ENCODE results near the gene PCDHA6. TPM values are rescaled to one million over a fixed set of nuclear protein-coding genes. Genes with fewer than 3 reads are reported as not detected.
A peak's percentile ranks its signal among the peaks of the same experiment; 100 is the strongest.

PCDHA6 gene
- total RNA-seq, 1 experiment from 2014 or later = 1.0 TPM

- CTCF ChIA-PET = interaction anchor here (0.6 to 1.7 kb wide), 21 partner anchors 21 to 390 kb away, joined by 3 to 25 read pairs (median 3); partner anchors contain the start of gene PCDHA6
- no peaks in the 10 kb centered on the region for H3K27me3 Mint-ChIP-seq (ENCODE audit: insufficient read depth, unreplicated experiment)
- no TSS peak for BruUV-seq (replicated peaks)
- POLR2A ChIA-PET = interaction anchor here (1.0 to 1.5 kb wide), 2 partner anchors 57 to 172 kb away, joined by 3 to 13 read pairs; partner anchors contain the start of gene PCDHAC1
- intact Hi-C loops (cut with micrococcal nuclease) = loop anchor here (1.0 kb wide), 2 partner anchors 57 to 172 kb away; partner anchors contain the start of gene PCDHAC1
- H3K4me3 Mint-ChIP-seq (ENCODE audit: unreplicated experiment) = no peak within 1 kb of the TSS
- TF ChIP-seq CTCF (IDR thresholded peaks at IDR 0.05; ENCODE audit: unreplicated experiment) = peak; percentile 47
- no peak within 1 kb of the TSS for H3K27ac Mint-ChIP-seq (ENCODE audit: low read depth, unreplicated experiment)
- no peaks in the 10 kb centered on the region for H3K36me3 Mint-ChIP-seq (ENCODE audit: insufficient read depth, unreplicated experiment)
- peak; percentile 14 for DNase-seq (ENCODE audit: unreplicated experiment)
- H3K4me1 Mint-ChIP-seq (ENCODE audit: insufficient read depth, unreplicated experiment) = peaks cover 4% of the 10 kb centered on the region
- H3K9me3 Mint-ChIP-seq (ENCODE audit: unreplicated experiment) = peaks cover 7% of the 10 kb centered on the region
These were observed 41.2 kb downstream of the PCDHA6 start, which contains the start of gene PCDHA11 for GRCh38 chr5:140868721-140869554. Gene PCDHA11 (plus strand): TSS chr5:140868957. CDS start chr5:140869104, 147 bp downstream.

- Mint-ChIP-seq H3K4me1 (ENCODE audit: insufficient read depth, unreplicated experiment) (peaks cover 4% of the 10 kb centered on the region), H3K36me3 (ENCODE audit: insufficient read depth, unreplicated experiment) (no peaks in the 10 kb centered on the region), H3K4me3 (ENCODE audit: unreplicated experiment) (no peak overlapping the region), H3K27me3 (ENCODE audit: insufficient read depth, unreplicated experiment) (no peaks in the 10 kb centered on the region), H3K9me3 (ENCODE audit: unreplicated experiment) (peaks cover 2% of the 10 kb centered on the region), H3K27ac (ENCODE audit: low read depth, unreplicated experiment) (no peak overlapping the region)
- ChIA-PET POLR2A (interaction anchor here (1.0 to 1.5 kb wide), 2 partner anchors 57 to 171 kb away, joined by 3 to 13 read pairs; partner anchors contain the start of gene PCDHAC1), CTCF (interaction anchor here (0.6 to 1.7 kb wide), 19 partner anchors 25 to 390 kb away, joined by 3 to 25 read pairs (median 3); partner anchors contain the start of gene PCDHA6)
- no peak for DNase-seq (ENCODE audit: unreplicated experiment)
- no peak for TF ChIP-seq CTCF (IDR thresholded peaks at IDR 0.05; ENCODE audit: unreplicated experiment)
- intact Hi-C loops (cut with micrococcal nuclease) = no loop called here
- no TSS peak for BruUV-seq (replicated peaks)
These were observed 41.8 kb downstream of the PCDHA6 start for GRCh38 chr5:140869555-140869886.

DNA sequence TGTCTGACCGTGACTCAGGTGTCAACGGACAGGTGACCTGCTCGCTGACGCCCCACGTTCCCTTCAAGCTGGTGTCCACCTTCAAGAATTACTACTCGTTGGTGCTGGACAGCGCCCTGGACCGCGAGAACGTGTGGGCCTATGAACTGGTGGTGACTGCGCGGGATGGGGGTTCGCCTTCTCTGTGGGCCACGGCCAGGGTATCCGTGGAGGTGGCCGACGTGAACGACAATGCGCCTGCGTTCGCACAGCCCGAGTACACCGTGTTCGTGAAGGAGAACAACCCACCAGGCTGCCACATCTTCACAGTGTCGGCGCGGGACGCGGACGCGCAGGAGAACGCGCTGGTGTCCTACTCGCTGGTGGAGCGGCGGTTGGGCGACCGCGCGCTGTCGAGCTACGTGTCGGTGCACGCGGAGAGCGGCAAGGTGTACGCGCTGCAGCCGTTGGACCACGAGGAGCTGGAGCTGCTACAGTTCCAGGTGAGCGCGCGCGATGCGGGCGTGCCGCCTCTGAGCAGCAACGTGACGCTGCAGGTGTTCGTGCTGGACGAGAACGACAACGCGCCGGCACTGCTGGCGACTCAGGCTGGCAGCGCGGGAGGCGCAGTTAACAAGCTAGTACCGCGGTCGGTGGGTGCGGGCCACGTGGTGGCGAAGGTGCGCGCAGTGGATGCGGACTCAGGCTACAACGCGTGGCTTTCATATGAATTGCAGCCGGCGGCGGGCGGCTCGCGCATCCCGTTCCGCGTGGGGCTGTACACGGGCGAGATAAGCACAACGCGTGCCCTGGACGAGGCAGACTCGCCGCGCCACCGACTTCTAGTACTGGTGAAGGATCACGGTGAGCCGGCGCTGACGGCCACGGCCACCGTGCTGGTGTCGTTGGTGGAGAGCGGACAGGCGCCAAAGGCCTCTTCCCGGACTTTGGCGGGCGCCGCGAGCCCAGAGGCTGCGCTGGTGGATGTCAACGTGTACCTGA lies 42.8 kb downstream of the PCDHA6 start:
- no peak for DNase-seq (ENCODE audit: unreplicated experiment)
- H3K4me1 Mint-ChIP-seq (ENCODE audit: insufficient read depth, unreplicated experiment) = peaks cover 4% of the 10 kb centered on the region
- no peaks in the 10 kb centered on the region for H3K9me3 Mint-ChIP-seq (ENCODE audit: unreplicated experiment)
- H3K36me3 Mint-ChIP-seq (ENCODE audit: insufficient read depth, unreplicated experiment) = peaks cover 5% of the 10 kb centered on the region
- BruUV-seq (replicated peaks) = no TSS peak
- no peaks in the 10 kb centered on the region for H3K27me3 Mint-ChIP-seq (ENCODE audit: insufficient read depth, unreplicated experiment)
- CTCF ChIA-PET = interaction anchor here (0.8 to 1.7 kb wide), 7 partner anchors 10 to 170 kb away, joined by 3 to 25 read pairs (median 4); partner anchors contain the start of genes PCDHA4 and PCDHA6
- intact Hi-C loops (cut with micrococcal nuclease) = no loop called here
- TF ChIP-seq CTCF (IDR thresholded peaks at IDR 0.05; ENCODE audit: unreplicated experiment) = no peak
- POLR2A ChIA-PET = no interaction called here
- H3K4me3 Mint-ChIP-seq (ENCODE audit: unreplicated experiment) = no peak overlapping the region
- no peak overlapping the region for H3K27ac Mint-ChIP-seq (ENCODE audit: low read depth, unreplicated experiment)
